ENCODE results near the gene KMT2A.
A peak's percentile ranks its signal among the peaks of the same experiment; 100 is the strongest.
"Not testable (repeated sequence)": the region's sequence is repeated elsewhere in the genome, so short reads cannot be mapped to it uniquely, and the experiment has no call there.

KMT2A gene

GRCh38 chr11:118435893-118436624 lies at the start of gene KMT2A:
TSS of gene KMT2A (plus strand) at chr11:118436492. CDS start at chr11:118436513, 21 bp downstream.
- TF ChIP-seq CTCF (IDR thresholded peaks at IDR 0.05; ENCODE audit: low read length, missing control alignments): no peak
- H3K4me3 ChIP-seq (replicated peaks; ENCODE audit: low read depth, low read length): peak within 1 kb of the TSS; percentile 71
- DNase-seq (ENCODE audit: low read depth): peak; percentile 97

- TF ChIP-seq CTCF (IDR thresholded peaks at IDR 0.05; ENCODE audit: low read length, missing control alignments): no peak
- DNase-seq (ENCODE audit: low read depth): no peak
These were observed 40.2 kb upstream of the KMT2A start for GRCh38 chr11:118396097-118396501.

GRCh38 chr11:118397448-118397847 lies 38.8 kb upstream of the KMT2A start:
- no peak for DNase-seq (ENCODE audit: low read depth)
- TF ChIP-seq CTCF (IDR thresholded peaks at IDR 0.05; ENCODE audit: low read length, missing control alignments): no peak
- H3K4me3 ChIP-seq (replicated peaks; ENCODE audit: low read depth, low read length): no peak overlapping the region

More at GRCh38 chr11:118396097-118396501, 40.2 kb upstream of the KMT2A start:
- H3K4me3 ChIP-seq (replicated peaks; ENCODE audit: low read depth, low read length): no peak overlapping the region

- no peak overlapping the region for H3K4me3 ChIP-seq (replicated peaks; ENCODE audit: low read depth, low read length)
- TF ChIP-seq CTCF (IDR thresholded peaks at IDR 0.05; ENCODE audit: low read length, missing control alignments): no peak
- DNase-seq (ENCODE audit: low read depth): peak; percentile 23
These were observed 37.3 kb upstream of the KMT2A start for GRCh38 chr11:118398791-118399559.

GRCh38 chr11:118401151-118401879 lies 35.0 kb upstream of the KMT2A start, which contains the start of gene ATP5MG:
TSS of gene ATP5MG (plus strand) at chr11:118401606. CDS start at chr11:118401666, 60 bp downstream.
- H3K4me3 ChIP-seq (replicated peaks; ENCODE audit: low read depth, low read length): peak within 1 kb of the TSS; percentile 80
- TF ChIP-seq CTCF (IDR thresholded peaks at IDR 0.05; ENCODE audit: low read length, missing control alignments): no peak
- peak; percentile 94 for DNase-seq (ENCODE audit: low read depth)

- no peak for TF ChIP-seq CTCF (IDR thresholded peaks at IDR 0.05; ENCODE audit: low read length, missing control alignments)
- DNase-seq (ENCODE audit: low read depth): peak; percentile 88
- peak overlapping the region; percentile 80 for H3K4me3 ChIP-seq (replicated peaks; ENCODE audit: low read depth, low read length)
These were observed 34.3 kb upstream of the KMT2A start for GRCh38 chr11:118401880-118402590.

- peak overlapping the region; percentile 80 for H3K4me3 ChIP-seq (replicated peaks; ENCODE audit: low read depth, low read length)
- not testable (repeated sequence) for DNase-seq (ENCODE audit: low read depth)
These were observed 33.7 kb upstream of the KMT2A start for GRCh38 chr11:118402594-118402993.
